Endometrial microvascular endothelial cells (primary cell): Measurements from ENCODE around the gene GOLGA6B. TPM values are rescaled to one million over a fixed set of nuclear protein-coding genes. Genes with fewer than 3 reads are reported as not detected.
"Not testable (repeated sequence)": the region's sequence is repeated elsewhere in the genome, so short reads cannot be mapped to it uniquely, and the experiment has no call there.

Experiments
- in situ Hi-C: cut with HindIII; loops from 2 replicates; pipeline ENCODE4 v1.10.0; 2017; ENCODE audit warnings: low sequenced_read_pairs, low pct_unique_long_range_greater_than_20kb; ENCODE audit errors: inconsistent ontology term
- total RNA-seq: library from RNA; depleted of rRNA; stranded (reverse); fragments of >200 nt; gene quantifications from one replicate; pipeline ENCODE4 v1.2.3, GENCODE V29; 2015; ENCODE audit errors: inconsistent ontology term

GOLGA6B gene, protein sequence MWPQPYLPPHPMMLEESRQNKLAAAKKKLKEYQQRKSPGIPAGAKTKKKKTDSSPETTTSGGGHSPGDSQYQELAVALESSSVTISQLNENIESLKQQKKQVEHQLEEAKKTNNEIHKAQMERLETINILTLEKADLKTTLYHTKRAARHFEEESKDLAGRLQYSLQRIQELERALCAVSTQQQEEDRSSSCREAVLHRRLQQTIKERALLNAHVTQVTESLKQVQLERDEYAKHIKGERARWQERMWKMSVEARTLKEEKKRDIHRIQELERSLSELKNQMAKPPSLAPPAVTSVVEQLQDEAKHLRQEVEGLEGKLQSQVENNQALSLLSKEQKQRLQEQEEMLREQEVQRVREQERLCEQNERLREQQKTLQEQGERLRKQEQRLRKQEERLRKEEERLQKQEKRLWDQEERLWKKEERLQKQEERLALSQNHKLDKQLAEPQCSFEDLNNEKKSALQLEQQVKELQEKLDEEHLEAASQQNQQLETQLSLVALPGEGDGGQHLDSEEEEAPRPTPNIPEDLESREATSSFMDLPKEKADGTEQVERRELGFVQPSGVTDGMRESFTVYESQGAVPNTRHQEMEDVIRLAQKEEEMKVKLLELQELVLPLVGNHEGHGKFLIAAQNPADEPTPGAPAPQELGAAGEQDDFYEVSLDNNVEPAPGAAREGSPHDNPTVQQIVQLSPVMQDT
- total RNA-seq, result not detected

DNA sequence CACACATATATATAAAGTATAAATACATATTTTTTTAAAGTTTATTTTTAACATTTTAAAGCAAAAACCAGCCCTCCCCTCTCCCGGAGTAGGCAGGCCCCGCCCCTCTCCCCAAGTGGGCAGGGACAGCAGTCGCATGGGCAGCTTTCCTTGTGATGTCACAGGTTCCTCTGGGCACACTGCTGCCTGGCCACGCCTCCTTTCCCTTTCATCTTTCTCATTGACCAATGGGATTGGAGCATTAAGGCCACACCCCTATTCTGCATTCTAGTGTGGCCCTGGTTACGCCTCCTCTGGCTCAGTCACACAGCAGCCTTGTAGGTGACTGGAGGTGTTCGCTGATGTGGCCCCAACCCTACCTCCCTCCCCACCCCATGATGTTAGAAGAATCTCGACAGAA is at the start of gene GOLGA6B:
Gene GOLGA6B, plus strand, starts transcription at position 301 of the 400 bp plus-strand sequence. Its CDS starts 41 bp downstream, at position 342.
- in situ Hi-C loops, result not testable (repeated sequence)

DNA sequence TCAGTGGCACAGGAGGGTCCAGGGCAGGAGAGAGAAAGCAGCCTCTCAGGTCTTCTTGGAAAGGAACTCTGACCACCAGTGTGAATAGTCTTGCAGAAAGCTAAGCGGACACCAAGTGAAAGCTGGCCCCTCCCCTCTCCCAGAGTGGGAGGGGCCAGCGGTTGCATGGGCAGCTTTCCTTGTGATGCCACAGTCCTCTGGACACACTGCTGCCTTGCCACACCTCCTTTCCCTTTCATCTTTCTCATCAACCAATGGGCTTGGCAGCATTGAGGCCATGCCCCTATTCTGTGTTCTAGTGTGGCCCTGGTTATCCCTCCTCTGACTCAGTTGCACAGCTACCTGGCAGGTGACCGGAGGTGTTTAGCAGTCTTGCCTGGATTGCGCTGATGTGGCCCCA is 49.7 kb upstream of the GOLGA6B start:
- in situ Hi-C loops, result no loop called here

DNA sequence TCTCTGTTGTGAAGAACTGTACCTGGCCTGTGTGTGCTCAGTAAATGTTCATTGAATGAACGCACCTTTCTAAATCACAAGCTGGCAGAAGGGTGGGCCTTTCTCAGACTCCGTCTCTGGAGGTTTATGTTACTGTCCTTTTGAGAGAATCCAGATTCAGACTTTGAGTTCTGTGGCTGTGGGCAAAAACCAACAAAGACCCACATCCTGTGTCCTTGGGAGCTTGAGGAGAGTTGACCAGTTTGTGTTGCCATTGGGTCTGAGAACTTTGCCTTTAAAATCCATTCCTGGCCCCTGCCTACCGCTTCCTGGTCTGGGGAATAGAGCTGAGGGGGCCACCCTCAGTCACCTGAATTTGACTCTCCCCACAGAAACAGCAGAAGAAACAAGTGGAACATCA is 46.4 kb upstream of the GOLGA6B start:
- in situ Hi-C loops, result not testable (repeated sequence)

DNA sequence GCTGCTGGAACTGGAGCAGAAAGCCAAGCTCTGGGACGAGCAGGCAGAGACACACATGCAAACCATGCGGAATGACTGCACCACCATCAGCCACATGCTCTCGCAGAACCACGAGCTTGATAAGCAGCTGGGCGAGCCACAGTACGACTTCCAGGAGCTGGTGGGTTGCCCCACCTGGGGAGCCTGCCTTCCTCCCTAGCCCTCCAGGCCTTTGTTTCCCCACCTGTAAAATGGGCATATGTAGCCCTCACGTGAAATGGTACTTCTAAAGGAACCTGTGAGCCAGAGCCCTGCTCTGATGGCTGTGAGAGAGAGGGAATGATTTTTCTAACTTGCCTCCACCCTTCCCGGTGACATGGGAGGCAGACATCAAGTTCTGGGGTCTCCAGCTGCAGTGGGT is 44.6 kb upstream of the GOLGA6B start:
- in situ Hi-C loops, result no loop called here

DNA sequence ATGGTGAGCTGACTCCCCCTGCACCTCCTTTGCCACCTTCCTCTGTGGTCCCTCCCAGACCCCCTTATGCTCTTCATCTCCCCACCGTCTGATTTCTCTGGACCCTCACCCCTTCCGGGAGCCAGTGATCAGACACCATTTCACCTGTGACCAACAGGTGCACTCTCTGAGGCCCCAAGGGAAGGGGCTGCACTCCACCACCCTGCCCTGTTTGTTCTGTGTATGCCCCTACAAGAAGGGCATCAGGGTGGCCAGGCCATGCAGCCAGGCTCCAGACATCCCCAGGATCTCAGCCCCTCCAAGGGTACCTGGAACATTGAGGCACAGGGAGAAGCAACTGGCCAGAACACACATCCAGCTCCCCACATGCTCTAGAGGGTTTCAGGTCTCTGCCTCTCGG is 42.2 kb upstream of the GOLGA6B start:
- in situ Hi-C loops, result not testable (repeated sequence)

DNA sequence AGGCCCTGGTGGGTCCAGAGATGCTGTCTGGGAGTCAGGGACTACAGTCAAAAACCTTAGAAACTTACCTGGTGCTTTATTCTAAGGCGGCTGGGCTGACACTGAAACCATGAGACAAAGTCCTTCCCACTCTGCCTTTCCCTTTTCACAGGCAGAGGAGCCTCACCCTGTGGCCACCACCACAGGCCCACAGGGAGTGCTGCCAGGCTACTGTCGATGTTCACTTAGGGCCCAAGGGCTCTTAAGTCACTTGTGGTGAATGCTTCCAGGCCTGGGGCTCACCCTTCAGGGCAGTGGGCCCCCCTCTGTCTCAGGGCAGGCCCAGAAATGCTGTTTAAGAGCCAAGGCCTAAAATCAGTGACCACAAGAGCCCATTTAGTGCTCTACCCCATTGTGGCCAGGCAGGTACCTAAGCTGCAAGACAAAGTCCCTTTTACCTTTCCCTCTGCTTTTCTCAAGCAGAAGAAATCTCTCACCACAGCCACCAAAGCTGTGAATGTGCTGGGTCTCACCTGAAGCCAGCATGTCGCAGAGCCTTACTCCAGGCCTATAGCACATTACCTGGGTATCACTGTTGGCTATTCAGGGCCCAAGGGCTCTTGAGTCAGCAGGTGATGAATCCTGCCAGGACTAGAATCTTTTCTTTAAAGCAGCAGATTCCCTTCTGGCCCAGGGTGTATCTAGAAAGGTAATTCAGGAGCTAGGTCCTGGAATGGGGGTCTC is 39.5 kb upstream of the GOLGA6B start:
- in situ Hi-C loops, result no loop called here

DNA sequence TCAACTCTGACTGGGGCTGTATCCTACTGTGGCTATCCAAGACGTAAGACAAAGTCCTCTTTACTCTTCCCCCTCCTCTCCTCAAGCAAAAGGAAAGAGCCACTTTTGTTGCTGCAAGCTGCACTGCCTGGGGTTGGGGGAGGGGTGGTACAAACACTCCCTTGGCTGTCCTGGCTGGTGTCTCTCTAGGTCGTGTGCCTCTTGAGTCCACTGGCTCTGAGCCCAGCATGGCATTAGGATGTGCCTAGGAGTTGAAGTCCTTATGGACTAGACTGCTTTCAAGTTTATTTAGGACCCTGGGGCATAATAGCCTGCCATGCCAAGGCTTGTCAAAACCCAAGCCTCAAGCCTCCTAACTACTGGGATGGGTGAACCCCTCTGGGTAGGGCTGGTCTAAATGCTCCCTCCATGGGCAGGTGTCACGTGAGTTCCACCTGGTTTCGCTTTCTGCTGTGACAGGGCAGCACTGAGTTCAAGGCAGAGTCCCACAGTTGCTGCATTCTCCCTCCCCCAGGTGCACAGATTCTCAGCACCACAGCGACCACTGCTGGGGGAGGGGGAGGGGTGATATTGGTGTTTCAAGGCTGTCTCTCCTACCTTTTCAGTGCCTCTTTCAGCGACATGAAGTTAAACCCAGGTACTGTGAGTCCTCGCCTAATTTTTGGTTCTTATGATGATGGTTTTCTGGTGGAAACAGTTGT is 38.8 kb upstream of the GOLGA6B start:
- in situ Hi-C loops, result not testable (repeated sequence)

DNA sequence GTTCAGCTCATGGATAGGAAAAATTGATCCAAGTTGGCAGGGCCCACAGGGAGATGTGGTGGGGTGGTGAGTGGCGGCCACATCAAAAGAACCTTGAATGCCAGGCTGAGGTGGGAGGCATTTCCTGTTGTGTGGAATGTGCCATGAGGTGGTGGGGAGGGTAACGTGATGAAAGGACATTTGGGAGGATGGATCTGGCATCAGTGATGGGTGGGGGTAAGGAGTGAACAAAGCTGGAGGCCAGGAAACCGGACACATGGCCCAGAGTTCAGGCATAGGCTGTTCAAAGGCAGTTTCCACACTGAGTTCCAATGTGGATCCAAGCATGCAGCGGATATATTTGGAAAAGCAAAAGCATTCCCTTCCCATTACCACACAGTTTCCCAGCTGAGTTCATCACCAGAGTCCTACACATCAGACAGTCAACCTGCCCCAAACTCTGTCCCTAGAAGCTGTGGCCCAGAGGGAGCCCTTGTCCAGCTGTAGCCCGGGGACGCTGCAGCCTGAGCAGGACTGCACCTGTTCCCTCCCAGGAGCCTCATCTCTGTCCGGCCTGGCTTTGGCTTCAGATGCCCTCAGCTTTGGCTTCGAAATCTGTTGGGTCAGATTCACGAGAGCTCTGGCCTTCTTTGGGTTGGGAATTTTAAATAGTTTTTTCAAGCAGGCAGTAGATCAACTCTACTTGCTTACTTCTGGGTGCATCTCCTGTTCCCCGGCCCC is 37.8 kb upstream of the GOLGA6B start:
- in situ Hi-C loops, result no loop called here

DNA sequence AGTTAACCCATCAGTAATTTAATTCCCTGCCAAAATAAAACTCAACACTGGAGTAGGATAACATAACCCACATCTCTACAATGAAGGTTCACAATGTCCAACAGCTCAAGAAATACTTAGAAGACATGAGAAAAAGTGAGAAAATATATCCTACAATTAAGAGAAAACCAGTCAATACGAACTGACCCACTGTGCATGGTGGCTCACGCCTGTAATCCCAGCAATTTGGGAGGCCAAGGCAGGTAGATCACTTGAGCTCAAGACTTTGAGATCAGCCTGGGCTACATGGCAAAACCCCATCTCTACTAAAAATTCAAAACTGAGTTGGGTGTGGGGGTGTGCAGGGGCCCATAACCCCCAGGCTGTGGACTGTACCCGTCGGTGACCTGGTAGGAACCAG is 30.6 kb upstream of the GOLGA6B start:
- in situ Hi-C loops, result not testable (repeated sequence)

DNA sequence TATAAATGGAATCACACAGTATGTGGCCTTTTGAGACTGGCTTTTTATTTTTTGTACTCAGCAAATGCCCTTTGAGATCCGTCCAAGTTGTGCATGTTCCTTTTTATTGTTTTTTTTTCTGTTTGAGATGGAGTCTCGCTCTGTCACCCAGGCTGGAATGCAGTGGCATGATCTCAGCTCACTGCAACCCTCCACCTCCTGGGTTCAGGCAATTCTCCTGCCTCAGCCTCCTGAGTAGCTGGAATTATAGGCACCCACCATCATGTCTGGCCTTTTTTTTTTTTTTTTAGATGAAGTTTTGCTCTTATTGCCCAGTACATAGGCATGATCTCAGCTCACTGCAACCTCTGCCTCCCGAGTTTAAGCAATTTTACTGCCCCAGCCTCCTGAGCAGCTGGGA is 28.3 kb upstream of the GOLGA6B start:
- in situ Hi-C loops, result not testable (repeated sequence)

DNA sequence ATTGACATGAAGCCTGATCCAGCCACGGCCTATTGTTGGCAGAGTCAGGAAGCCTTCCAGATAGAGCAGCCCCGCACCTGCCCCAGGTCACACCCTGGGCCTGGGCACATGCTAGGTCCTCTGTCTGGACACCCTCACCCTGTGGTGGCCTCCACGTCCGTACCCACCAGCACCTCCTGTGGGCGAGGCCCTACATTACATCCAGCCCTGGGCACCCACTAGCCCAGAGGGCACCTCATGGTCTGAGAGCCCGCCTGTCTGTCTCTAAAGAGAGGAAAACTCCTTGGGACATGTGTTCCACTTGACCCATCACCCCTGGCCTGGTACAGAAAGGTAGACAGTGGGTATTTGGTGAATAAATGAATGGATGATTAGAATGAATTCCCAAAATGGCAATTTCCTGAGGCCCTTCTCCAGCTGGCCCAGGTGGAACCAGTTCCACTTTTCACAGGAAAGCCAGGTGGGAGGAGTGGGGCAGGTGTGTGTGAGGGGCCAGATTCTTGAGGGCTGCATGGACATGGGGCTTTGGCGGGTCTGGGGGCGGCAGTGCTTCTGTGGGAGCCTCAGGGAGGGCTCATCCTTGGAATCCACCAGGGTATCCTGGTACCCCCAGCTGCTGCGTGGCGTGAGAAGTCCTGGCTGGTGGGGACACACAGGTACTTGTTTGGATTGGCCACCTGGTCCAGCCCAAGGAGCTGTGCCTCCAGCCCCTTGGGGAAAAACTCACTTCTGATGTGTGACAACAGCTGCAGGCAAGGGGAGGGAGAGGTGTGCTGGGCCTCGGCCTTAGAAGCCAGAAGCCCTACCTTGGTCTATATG is 26.0 kb upstream of the GOLGA6B start:
- in situ Hi-C loops, result not testable (repeated sequence)

DNA sequence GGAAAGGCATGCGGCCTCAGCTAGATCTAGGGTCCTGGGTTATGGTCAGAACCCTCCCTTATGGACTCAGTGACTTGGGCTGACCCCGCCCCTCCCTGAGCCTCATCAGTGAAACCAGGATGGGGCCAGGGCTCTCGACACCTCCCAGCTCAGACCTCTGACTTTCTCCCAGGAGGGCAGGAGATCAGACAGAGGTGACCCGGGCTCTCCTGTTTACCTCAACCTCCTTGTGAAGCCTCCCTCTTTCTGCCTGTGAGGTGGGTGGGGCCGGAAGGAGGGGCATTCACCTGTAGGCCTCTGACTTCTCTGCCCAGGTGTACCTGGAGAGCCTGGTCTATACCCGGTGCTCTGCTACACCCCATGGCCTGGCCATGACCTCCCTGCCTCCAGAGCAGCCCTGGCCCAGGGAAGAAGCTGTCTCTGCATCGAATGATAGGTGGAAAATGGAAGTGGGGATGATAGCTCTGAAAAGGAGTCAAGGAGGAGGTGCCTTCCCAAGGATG is 25.4 kb upstream of the GOLGA6B start:
- in situ Hi-C loops, result not testable (repeated sequence)

DNA sequence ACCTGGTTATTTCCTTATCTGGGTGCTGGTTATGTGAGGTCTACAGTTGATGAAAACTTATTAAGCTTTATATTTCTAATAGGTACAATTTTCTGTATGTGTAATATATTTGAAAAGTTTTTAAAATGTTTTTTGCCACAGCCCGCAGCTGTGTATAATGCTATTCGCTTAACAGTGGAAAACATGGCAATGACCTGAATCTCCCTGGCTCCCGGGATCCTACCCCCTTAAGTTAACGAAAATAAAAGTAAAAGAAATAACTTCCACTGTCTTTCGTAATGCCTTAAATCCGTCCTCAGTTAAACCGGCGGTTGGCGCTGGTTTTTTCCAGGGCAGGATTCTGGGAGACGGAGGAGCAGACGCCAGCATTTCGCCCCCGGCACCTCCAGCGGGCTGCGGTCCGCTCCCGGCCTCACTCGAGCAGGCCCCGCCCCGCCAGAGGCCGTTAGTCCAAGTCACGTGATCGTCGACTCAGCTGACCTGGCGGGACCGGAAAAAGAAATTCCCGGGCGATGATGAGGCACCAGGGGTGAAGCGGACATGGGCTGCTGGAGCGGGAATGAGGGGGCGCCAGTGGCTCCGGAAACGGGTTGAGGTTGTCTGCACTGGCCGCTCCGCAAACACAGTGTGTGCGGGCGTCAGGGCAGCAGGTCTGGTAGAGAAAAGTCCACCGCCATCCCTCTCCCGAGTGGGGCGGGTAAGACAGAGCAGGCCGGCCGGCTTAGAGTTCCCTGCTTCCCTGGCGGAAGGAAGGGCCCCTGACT is 17.8 kb upstream of the GOLGA6B start:
- in situ Hi-C loops, result not testable (repeated sequence)

DNA sequence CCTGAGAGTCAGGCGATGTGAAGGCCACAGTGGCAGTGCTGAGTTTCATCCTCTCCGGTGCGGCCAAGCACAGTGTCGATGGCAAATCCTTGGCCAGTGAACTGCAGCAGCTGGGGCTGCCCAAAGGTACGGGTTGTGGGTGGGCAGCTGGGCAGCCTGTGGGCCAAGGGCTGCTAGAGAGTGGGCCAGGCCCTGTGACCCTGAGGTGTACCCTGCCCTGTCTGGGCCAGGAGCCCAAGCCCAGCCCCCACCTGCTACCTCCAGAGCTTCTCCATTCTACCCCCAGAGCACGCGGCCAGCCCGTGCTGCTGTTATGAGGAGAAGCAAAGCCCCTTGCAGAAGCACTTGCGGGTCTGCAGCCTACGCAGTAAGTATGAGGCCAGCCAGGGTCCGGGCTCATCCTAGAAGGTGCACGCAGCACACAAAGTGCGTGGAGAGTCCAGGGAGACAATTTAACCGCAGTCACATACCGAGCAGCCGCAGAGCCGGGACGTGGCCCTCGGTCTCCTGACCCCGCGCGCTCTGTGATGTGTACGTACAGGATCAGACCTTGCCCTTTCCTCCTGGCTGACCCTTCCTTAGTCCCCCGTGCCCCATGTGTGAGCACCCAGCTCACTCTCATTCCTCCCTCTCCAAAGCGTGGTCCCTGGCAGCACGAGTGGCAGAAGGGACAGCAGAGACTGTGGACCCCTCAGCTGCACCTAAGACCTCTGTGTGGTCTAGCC is 14.6 kb upstream of the GOLGA6B start:
- in situ Hi-C loops, result not testable (repeated sequence)

DNA sequence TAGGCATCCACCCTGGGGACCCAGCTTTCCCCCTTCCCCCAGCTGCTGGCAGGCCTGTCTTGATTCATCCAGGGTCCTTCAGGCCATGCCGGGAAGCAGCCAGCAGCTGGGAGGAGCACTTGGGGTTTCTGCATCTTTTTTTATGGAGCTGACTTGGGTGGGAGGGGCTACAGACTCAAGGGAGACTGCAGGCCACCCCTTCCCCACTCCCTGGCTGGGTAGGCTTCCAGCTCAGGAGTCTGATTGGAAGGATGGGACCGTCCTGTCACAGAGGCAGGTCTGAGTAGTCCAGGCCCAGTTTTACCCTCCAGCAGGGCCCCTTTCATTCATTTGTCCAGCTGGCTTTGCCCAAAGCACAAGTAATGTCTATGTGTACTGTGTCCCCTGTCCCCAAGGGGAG is 12.2 kb upstream of the GOLGA6B start:
- in situ Hi-C loops, result not testable (repeated sequence)

DNA sequence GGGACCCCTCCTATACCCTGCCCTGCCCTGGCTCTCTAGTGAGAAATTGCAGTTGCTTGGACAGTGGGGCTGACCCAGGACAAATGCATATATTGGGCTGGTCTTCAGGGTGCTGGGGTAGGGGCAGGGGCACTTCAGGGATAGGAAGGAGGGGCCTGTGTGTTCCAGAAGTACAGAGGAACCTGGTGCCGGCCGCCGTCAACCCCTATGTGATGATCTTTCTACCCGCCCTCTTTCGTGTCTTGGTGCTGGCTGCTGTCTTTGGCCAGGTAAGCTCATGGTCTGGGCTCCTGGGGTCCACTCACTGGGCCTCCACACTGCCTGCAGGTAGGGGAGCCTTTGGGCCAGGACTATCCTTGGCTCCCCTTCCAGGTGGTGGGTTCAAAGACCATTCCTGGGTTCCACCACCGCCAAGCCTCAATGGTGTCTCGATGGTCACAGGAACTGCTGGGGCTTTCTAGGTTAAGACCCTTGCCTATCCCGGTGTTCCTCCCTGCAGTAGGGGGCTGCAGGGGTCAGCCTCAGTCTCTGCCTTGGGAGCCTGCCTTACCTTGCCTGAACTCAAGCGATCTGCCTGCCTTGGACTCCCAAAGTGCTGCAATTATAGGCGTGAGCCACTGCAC is 5.8 kb upstream of the GOLGA6B start:
- in situ Hi-C loops, result not testable (repeated sequence)
